ENCODE data around the gene ATG10.
"Not testable (repeated sequence)": the region's sequence is repeated elsewhere in the genome, so short reads cannot be mapped to it uniquely, and the experiment has no call there.

The ATG10 gene

DNA sequence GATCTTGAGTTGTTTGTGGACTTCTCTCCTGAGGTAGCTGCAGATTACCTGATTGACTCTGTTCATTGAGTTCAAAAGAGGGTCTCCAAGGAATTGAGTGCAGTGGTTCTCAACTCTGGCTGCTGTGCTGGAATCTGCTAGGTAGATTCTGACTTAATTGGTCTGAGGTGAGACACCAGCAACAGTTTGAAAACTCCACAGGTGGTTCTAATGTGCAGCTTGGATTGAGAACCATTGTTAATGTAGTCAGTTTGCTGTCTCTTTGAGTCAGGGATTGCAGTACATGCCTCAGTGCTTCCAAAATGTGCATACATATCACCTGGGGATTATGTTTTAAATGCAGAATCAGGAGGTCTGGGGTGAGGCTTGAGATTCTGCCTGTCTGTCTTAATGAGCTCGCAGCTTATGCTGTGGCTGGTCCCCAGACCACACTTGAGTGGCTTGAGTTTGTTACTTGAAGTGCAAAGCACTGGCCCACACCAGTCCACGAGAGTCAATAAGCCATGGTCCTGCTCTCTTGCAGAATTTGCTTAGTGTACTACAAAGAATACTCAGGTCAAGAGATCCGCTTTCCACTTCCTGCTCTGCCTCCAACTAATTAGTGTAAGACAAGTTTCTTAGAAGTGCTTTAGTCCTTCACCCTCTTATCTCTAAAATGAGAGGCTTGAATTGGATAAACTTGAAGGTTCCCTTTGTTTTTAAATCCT lies 82.3 kb downstream of the ATG10 start:
- no peak for DNase-seq (ENCODE audit: low read depth)

DNA sequence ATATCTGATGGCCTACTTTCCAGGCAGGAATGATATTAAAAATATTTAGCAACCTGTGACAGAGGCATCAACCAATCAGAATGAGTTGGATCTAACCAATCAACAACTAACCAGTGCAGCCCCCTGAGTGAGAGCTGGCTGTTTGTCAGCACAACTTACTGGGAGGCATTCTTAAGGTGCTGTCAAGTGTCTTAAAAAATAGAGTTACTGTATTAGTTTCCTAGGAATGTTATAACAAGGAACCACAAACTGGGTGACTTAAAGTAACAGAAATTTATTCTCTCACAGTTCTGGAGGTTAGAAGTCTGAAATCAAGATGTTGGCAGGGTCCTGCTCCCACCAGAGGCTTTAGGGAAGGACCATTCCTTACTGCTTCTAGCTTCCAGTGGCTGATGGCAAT lies 85.2 kb downstream of the ATG10 start:
- DNase-seq (ENCODE audit: low read depth): no peak

DNA sequence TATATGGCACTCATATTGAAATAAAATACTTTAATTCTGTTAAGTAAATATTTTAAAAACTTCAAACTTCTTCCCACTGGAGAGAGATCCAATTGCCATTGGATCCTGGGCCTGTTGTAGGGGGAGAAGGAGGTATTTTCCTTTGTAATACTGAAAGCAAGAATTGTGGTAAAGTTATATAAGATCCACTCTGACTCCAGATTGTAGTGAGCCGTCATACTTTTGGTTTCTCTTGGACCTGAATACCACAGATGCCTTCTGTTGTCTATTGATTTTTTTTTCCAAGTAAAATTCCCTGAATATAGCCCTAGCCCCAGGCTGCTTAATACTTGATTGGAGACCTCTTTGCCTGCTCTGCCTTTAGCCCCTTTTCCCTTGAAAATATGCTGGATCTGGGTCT lies 86.9 kb downstream of the ATG10 start:
- DNase-seq (ENCODE audit: low read depth): no peak

DNA sequence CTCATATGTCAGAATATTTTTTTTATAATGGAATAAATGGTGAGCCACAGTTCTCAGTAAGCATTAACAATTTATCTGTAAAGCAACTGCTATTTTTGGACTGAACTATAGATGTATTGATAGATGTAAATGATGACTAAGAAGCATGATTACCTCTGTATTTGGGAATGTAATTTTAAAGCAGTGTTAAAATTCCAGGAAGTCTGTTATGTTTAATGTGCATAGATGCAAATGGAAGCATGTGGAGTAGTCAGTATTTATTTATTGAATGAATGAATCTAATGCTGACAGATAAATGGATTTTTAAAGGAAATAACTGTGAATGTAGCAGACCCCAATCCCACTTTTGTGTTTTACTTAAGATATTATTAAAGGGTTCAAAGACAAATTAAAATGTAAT lies 95.0 kb downstream of the ATG10 start:
- no peak for DNase-seq (ENCODE audit: low read depth)

DNA sequence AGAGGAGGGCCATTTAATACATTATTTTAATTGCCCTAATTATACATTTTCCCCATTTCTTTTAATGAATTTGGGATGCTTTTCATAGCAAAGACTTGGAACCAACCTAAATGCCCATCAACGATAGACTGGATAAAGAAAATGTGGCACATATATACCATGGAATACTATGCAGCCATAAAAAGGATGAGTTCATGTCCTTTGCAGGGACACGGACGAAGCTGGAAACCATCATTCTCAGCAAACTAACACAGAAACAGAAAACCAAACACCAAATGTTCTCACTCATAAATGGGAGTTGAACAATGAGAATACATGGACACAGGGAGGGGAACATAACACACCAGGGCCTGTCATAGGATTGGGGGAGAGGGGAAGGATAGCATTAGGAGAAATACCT lies 96.2 kb downstream of the ATG10 start:
- not testable (repeated sequence) for DNase-seq (ENCODE audit: low read depth)

DNA sequence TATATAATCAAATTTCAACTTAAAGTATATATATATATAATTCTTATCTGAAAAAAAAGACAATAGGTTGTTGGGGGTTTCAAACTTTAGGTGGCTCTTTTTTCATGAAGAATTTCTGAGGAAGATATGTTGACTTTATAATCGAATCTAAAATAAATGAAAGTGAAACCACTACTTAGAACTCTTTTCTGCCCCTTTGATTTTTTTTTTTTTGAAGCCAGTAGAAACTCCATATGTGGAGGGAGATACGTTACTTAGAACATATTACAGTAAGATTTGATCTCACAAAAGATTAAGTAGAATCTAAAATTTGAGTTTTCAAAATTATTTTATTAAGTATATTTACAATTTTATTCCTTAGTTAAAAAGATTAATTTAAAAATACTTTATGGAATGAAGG lies 96.9 kb downstream of the ATG10 start:
- no peak for DNase-seq (ENCODE audit: low read depth)

DNA sequence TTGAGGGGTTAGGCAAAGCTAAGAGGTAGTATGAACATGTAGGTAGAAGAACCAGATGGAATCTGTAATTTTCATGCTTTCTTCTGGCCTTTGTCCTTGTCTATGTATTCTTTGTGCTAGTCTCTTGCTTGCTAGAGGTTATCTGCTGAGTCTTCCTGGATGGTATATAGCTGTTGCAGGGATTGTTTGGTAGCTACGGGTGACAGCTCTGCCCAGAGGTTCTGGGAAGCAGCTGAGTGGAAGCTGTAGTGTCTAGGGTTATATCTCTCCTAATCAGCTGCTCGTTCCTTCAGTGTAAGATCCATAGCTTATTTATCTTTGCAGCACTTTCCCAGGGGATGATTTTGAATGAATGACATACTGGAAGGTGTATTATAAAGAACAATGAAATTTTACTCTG lies 100.3 kb downstream of the ATG10 start:
- no peak for DNase-seq (ENCODE audit: low read depth)

DNA sequence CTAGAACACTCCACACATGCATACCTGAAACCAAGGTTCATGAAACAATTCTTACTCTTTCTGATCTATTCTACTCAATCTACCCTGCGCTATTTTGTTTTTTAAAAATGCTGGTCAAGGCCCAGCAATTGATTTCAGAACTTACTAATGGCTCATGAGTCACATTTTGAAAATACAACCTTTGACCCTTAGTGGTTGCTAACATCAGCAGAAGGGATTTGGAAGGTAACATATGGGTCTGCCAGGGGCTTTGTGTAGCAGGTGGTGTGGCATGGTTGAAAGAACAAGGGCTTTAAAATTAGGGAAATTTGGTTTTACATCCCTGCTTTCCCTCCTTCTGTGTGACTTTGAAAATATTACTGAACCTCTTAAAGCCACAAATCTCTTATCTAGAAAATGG lies 101.4 kb downstream of the ATG10 start:
- no peak for DNase-seq (ENCODE audit: low read depth)

DNA sequence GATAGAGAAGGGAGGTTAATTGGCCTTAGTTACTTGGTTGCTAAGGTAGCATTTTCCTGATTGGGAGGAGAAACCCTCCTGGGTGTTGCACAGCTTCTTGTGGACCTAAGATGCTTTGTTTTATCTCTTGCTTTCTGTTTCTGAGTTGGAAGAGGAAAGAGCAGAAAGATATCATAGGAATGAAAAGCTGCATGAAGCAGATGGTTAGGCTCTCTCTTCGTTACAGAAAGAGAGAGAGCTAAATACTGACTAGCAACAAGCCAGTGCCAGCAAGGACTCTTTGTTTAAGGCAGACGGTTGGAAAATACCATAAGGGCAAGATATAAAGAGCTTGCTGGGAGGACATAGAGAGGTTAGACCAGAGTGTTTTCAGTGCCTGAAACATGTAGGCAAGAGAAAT lies 103.1 kb downstream of the ATG10 start:
- no peak for DNase-seq (ENCODE audit: low read depth)

DNA sequence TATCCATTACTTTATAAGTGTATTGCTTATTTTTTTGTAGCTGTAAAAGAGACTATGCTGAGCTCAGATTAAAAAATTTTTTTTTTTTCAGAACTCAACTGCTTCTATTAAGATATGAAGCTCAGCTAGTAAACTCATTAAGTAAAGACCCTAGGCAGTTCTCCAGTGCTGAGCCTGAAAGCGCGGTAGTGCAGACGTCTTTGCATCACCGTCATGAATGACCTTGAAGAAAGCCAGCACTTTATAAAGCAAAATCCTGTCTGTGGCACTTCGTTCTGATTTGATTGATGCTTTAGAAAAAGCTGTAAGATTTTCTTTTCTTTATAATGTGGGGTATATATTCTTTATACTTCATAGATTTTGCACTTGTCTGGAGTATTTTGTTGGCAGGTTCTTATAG lies 105.7 kb downstream of the ATG10 start:
- no peak for DNase-seq (ENCODE audit: low read depth)

DNA sequence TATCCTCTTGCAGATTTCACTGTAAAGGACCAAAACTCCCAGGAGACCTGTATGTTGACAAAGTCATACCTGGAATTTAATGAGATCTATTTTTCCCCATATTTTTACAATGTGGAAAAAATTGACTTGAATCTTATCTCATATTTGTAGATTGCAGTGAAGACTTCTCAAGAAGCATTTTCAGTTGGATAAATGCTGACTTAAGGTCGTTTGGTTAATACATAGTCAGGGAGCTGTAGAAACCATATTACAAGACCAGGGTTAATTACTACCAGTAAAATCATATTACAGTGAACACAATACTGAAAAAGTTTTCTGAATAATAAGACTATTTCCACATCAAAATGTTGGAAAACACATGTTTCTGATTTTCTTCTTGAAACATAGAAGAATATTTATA lies 119.8 kb downstream of the ATG10 start:
- peak; percentile 34 for DNase-seq (ENCODE audit: low read depth)

DNA sequence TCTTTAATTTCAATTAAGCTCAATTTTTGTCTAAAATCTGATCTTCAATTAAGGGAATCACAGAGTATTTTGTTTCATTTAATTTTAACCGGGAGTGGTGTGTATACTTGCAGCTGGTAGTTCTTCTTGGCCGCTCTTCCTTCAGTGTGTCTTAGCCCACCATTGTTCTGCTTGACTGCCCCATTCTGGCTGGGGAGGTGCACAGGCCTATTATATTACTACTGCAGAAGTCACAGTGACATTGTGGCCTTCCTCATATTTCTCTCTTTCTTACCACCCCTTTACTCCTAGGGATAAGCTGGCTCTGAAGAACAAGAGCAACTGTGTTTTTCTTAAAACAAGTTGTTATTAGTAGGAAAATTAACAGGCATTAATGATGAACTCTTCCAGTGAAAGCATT lies 123.7 kb downstream of the ATG10 start:
- no peak for DNase-seq (ENCODE audit: low read depth)

DNA sequence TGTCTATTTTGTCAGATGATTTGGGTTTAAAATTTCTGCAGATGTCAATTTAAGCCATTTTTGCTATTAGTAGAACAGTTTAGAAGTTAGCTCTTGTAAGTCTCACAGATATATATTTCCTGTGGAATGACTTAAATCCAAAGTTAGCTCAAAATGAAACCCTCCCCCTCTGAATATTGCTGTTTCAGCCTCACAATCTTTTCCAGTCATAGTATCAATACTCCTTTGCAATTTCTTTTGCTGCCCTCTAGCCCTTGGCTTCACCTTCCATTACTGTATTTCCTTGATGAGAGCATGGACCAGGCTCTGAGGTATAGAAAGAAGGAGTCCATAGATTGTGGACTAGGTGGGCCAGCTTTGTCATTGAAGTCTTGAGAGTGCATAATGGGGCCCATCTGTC lies 124.4 kb downstream of the ATG10 start:
- no peak for DNase-seq (ENCODE audit: low read depth)

DNA sequence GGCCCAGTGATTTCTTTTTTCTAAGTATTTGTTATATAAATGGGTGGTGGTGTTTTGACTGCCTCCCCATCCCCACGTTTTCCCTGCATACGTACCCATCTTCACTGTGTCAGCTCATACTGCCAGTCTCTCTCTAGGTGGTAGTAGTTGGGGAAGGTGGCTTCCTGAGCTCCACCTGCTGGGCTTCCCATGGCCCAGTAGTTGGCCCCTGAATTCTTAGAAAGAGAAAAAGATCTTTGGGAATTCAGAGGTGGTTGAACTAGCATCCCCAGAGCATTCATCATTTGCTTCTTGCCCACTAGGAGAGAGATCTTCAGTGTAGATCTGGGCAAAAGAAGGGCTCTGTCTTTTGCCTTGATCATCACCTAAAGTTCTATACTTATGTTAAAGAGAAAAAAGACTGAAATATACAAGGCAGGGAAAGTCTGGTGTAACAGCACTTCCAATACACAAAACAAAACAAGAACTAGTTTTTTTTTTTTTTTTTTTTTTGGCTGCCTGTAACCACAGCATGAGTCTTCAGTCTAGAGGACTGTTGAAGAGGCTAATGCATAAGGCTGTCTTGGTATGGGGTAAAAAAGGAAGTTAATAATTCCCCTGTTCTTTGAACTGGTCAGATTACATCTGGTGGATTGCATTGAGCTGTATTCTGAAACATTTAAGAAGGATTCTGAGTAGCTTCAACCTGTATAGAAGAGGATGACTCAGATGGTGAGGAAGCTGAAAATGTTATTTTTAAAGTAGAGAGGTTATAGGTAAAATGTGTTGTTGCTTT lies 128.7 kb downstream of the ATG10 start:
- DNase-seq (ENCODE audit: low read depth): no peak

DNA sequence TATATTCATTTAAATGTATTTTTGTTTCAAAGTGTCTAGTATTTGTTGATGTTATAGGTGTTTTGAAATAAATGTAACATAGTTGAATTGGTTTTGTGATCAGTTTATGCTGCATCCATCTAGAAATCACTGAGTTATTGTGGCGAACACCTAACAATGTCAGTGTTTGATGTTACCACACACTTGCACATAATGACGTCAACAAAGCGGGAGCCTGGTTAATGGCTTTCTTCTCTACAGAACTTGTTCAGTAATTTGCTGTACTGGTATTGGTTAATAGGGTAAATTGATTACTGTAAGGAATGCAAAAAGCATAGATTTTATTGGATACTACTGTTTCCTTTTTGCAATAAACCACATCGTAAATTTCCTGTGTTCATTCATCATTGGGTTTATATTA lies 133.0 kb downstream of the ATG10 start:
- DNase-seq (ENCODE audit: low read depth): no peak

DNA sequence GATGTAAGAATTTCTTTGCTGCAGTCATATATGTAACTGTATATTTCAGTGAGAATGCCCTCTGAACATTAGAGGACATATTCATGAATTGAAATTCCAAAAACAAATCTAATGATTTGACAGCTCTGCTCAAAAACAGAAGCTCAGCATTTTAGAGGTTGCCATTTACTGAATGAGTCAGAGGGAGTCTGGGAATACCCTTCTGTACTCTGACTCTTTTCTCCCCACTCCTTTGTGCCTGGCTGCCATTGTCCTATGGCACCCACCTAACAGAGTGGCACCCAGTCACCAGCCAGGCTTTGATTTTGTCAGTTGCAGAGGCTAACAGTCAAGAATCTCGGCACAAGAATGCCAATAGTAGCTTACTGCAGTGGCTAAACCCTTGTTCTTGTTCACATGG lies 133.6 kb downstream of the ATG10 start:
- no peak for DNase-seq (ENCODE audit: low read depth)

DNA sequence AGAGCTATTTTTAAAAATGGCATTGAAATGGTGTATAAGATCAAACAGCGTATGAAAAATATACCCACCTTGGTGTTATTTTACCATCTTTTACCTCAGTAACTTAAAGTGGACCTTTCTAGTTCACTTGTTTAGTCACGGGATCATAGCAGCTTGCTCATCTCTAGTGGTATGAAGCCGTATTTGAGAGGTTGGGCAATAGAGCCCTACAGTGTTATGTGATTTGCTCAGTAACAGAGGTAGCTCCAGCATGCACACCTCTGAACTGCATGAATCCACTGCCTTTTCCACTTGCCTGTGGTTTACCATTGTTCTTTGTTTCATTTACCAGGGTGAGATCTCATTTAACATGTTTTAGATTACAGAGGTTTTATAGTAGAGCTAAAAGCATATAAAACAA lies 134.4 kb downstream of the ATG10 start:
- DNase-seq (ENCODE audit: low read depth): no peak

DNA sequence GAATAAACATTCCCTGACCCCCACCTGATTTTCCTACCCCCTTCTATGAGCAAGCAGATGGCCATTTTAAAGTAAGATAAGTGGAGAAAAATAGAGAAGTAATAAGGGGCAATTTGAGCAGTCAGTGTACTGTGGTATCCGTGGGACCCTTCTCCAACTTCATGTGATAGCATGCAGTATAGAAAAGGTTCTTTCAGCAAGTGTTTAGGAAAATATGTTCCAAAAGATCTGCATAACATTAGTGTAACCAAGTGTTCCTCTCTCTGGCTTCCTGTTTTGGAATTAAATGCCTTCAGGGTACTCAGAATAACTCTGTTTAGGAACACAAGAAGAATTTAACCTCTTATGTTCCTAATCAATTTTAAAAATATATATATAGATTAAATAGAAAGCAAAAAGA lies 134.9 kb downstream of the ATG10 start:
- no peak for DNase-seq (ENCODE audit: low read depth)

DNA sequence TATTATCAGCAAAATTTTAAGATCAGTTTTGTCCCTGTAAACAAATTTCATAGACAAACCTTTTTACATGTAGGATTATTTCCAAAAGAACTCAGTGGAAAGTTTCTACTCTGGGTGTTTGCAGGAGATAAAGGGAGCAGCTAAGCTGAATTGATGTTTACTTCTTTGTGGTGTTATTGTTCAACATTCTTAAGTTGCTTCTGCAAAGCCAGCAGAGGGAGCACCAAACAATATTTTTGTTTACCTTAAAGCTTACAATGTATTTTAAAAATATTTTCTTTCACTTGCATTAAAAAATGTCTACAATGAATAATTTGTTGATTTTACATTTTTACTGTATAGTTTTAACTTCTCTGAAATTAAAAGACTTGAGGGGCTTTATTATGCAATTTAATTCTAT lies 135.4 kb downstream of the ATG10 start:
- peak; percentile 50 for DNase-seq (ENCODE audit: low read depth)

DNA sequence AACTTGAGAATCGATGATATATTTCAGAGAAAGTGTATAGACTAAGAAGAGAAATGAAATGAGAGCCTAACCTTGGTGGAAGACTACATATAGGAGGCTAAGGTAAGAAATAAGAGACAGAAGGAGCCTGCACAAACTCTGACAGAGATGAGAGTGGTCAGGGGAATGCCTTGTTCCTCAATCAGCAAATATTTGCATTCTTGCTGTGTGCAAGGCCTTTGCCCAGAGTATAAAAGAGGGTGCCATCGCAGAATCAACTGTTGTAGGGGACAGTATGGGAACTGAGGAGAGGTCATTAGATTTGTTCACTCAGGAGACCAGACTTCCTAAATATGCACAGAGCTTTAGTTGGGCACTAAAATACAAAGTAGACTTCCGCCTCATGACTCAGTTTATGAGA lies 137.2 kb downstream of the ATG10 start:
- no peak for DNase-seq (ENCODE audit: low read depth)

DNA sequence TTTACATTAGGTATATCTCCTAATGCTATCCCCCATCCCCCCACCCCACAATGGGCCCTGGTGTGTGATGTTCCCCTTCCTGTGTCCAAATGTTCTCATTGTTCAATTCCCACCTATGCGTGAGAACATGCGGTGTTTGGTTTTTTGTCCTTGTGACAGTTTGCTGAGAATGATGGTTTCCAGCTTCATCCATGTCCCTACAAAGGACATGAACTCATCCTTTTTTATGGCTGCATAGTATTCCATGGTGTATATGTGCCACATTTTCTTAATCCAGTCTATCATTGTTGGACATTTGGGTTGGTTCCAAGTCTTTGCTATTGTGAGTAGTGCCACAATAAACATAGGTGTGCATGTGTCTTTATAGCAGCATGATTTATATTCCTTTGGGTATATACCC lies 138.1 kb downstream of the ATG10 start:
- not testable (repeated sequence) for DNase-seq (ENCODE audit: low read depth)

DNA sequence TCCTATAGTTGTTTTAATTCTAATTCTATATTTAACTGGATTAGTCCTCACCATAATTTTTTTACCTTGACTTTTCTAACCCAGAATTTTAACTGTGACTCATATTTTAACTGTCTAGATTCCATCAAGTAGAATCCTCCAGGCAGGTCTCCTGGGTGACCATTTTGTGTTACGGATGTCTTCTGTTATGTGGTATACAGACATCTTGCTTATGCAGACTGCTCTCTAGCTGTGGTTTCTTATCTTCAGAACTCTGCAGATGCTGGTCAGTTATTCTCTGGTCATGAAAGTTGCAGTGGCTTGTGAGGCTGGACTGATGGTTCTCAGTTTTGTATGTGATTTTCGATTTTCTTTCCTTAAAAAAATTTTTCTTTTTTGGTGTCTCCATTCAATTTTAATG lies 139.4 kb downstream of the ATG10 start:
- DNase-seq (ENCODE audit: low read depth): no peak

DNA sequence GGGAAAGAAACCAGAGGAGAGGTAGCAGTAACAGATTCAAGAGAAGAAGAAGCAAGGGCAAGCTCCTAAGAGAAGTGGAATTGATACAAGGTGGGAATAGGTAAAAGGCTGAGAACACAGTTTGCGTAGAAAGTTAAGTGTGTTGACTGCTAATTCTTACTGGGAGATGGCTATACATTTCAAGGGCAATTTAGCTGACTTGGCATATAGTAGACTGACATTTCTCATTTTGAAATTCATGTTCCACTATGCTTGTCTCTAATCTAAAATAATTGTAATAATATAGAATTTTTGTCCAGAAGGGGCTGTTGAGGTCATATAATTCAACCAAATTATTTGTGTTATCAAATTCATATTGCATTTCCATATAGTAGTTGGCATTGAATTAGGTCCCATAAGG lies 144.0 kb downstream of the ATG10 start:
- DNase-seq (ENCODE audit: low read depth): no peak

DNA sequence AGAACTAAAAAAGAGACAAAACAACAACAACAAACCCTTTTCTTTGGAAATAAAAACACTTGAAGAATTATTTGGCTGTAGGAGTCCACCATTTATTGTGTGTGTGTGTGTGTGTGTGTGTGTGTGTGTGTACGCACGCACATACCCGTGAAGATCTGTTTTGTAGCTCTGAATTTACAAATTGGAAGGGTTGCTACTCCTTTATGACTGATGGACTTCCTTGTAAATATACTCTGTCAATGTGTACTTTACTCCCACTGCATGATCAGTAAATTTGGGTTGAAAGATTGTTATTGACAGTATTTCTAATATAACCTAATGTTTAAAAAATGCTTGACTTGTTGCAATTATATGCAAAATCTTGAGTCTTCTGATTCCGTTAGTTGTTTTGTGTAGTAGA lies 148.1 kb downstream of the ATG10 start:
- DNase-seq (ENCODE audit: low read depth): no peak
